K562 (cell line): ENCODE results near the gene RNF145. TPM values are rescaled to one million over a fixed set of nuclear protein-coding genes. Genes with fewer than 3 reads are reported as not detected.

Experiments used
- ATAC-seq: fragments of 200-7000 bp; cut with Tn5 transposase; 3 replicates; pipeline ENCODE4 v1.9.1; 2020; ENCODE audit warnings: moderate library complexity
- BruUV-seq: library from RNA; stranded (reverse); fragments of 400-500 nt; replicated peaks from 2 replicates; lab custom pipeline; 2021; lab: Mats Ljungman, UMichigan
- CTCF ChIA-PET: fragments of 300-600 bp; formaldehyde crosslinking; extraction: SDS; loops from one replicate; lab custom pipeline; 2021; ENCODE audit warnings: low intra/inter-chr PET ratio; lab: Yijun Ruan, JAX
- POLR2A ChIA-PET: fragments of 300-600, 350-650 bp; sonication (Branson Sonifier 250); formaldehyde crosslinking; extraction: SDS; loops from one replicate; lab custom pipeline; 2021; ENCODE audit warnings: antibody characterized with exemption, inconsistent platforms; lab: Yijun Ruan, JAX
- DNase-seq, 4 experiments: peaks; one replicate each; pipeline versions ENCODE4 v3.0.0 to v3.0.0-alpha.2; 2011 to 2018; ENCODE audit warnings: low spot score in 3 of 4, mixed read lengths in 3 of 4; ENCODE audit errors: extremely low read depth in 1 of 4
- FAIRE-seq: peaks from 2 replicates; lab custom pipeline; 2011; peaks lifted over from hg19 to GRCh38; lab: Jason Lieb, UNC
- H2AFZ ChIP-seq: 2 replicates; pipeline ENCODE4 v1.6.0; 2011; ENCODE audit warnings: low read depth, low read length, control low read depth, inconsistent platforms
- H3K27ac ChIP-seq: fragments of 200-600 bp; 3 replicates; pipeline ENCODE4 v1.8.0; 2011; ENCODE audit warnings: low read depth, mild to moderate bottlenecking, control low read depth, inconsistent platforms, low read length, moderate library complexity, mixed read lengths; ENCODE audit errors: extremely low read depth
- H3K27me3 ChIP-seq, 2 experiments: fragments of 300-600 bp in 1 of 2; 2 replicates in 1 of 2; 3 replicates in 1 of 2; pipeline versions ENCODE4 v1.6.0 to v1.8.0; 2011; ENCODE audit warnings: inconsistent platforms in 2 of 2, low read length in 2 of 2, mild to moderate bottlenecking in 1 of 2, mixed read lengths in 1 of 2, moderate library complexity in 1 of 2; ENCODE audit not compliant: control insufficient read depth in 2 of 2, insufficient read depth in 2 of 2
- H3K36me3 ChIP-seq: fragments of 300-600 bp; 3 replicates; pipeline ENCODE4 v1.8.0; 2011; ENCODE audit warnings: mild to moderate bottlenecking, low read length, inconsistent platforms; ENCODE audit not compliant: control insufficient read depth, insufficient read depth
- H3K4me1 ChIP-seq, 2 experiments: fragments of 200-600 bp in 1 of 2; replicated peaks in 1 of 2; 2 replicates in 1 of 2; 3 replicates in 1 of 2; pipeline versions ENCODE4 v1.5.1 to v1.8.0; 2011; ENCODE audit warnings: inconsistent platforms in 2 of 2, low read length in 2 of 2, mild to moderate bottlenecking in 1 of 2, mixed read lengths in 1 of 2, moderate library complexity in 1 of 2; ENCODE audit not compliant: control insufficient read depth in 2 of 2, insufficient read depth in 2 of 2
- H3K4me2 ChIP-seq: 2 replicates; pipeline ENCODE4 v1.6.1; 2011; ENCODE audit warnings: low read length, control low read depth, inconsistent platforms, mixed read lengths; ENCODE audit not compliant: insufficient read depth
- H3K4me3 ChIP-seq: fragments of 200-600 bp; sonication (generic), shearing (Covaris generic); 2 replicates; pipeline ENCODE4 v1.5.1; 2016; ENCODE audit warnings: control low read depth, inconsistent platforms
- H3K79me2 ChIP-seq: fragments of 200-600 bp; 3 replicates; pipeline ENCODE4 v1.8.0; 2011; ENCODE audit warnings: low read length, inconsistent platforms; ENCODE audit not compliant: control insufficient read depth, insufficient read depth
- H3K9ac ChIP-seq, 2 experiments: 2 replicates each; pipeline versions ENCODE4 v1.6.0 to v1.6.1; 2011; ENCODE audit warnings: low read depth in 2 of 2, low read length in 2 of 2, control low read depth in 1 of 2, inconsistent platforms in 1 of 2, mild to moderate bottlenecking in 1 of 2, mixed read lengths in 1 of 2; ENCODE audit not compliant: insufficient read depth in 1 of 2
- H3K9me1 ChIP-seq: one replicate; pipeline ENCODE4 v1.6.0; 2011; ENCODE audit warnings: inconsistent platforms, mild to moderate bottlenecking, low read length, moderate library complexity; ENCODE audit not compliant: control insufficient read depth, insufficient read depth
- H3K9me3 ChIP-seq: replicated peaks from 2 replicates; pipeline ENCODE4 v1.5.1; 2011; ENCODE audit warnings: low read depth, low read length, inconsistent platforms; ENCODE audit not compliant: control insufficient read depth, insufficient read depth
- H4K20me1 ChIP-seq: replicated peaks from 2 replicates; pipeline ENCODE4 v1.6.1; 2011; ENCODE audit warnings: low read length, inconsistent platforms, mixed read lengths; ENCODE audit not compliant: control insufficient read depth, insufficient read depth
- CC2D1A ChIP-seq: fragments of 450-650 bp; IDR thresholded peaks from 2 replicates; pipeline ENCODE4 v1.6.1; 2017; ENCODE audit warnings: mild to moderate bottlenecking
- COPS2 ChIP-seq: fragments of 450-650 bp; conservative IDR thresholded peaks from 2 replicates; pipeline ENCODE4 v1.6.1; 2016; ENCODE audit warnings: mild to moderate bottlenecking, moderate library complexity
- DMBX1 ChIP-seq: fragments of 250-450 bp; sonication (Bioruptor Pico); IDR thresholded peaks from 2 replicates; pipeline ENCODE4 v1.8.0; 2022; ENCODE audit warnings: inconsistent platforms, mild to moderate bottlenecking, moderate library complexity, borderline replicate concordance
- HDAC1 ChIP-seq, 2 experiments: fragments of 450-650 bp; IDR thresholded peaks; 2 replicates each; pipeline ENCODE4 v1.6.1; 2016 to 2017; ENCODE audit warnings: inconsistent platforms in 1 of 2, mild to moderate bottlenecking in 1 of 2, moderate library complexity in 1 of 2
- HDAC3 ChIP-seq: fragments of 450-650 bp; IDR thresholded peaks from 2 replicates; pipeline ENCODE4 v1.6.1; 2018; ENCODE audit warnings: borderline replicate concordance, mild to moderate bottlenecking, moderate library complexity; ENCODE audit not compliant: partially characterized antibody
- HOXB6 ChIP-seq: fragments of 250-450 bp; sonication (Bioruptor Pico); IDR thresholded peaks from 2 replicates; pipeline ENCODE4 v1.5.1; 2022; ENCODE audit warnings: mild to moderate bottlenecking, borderline replicate concordance
- NFYB ChIP-seq: IDR thresholded peaks from 2 replicates; pipeline ENCODE4 v1.6.1; 2011; ENCODE audit warnings: mild to moderate bottlenecking, moderate library complexity; ENCODE audit not compliant: insufficient read length; ENCODE audit errors: extremely low read depth
- SMARCA4 ChIP-seq: fragments of 450-650 bp; IDR thresholded peaks from 2 replicates; pipeline ENCODE4 v1.6.1; 2016
- WGBS: fragments of 100-300 bp; shearing (Covaris generic); methylation state at CpG from one replicate; pipeline ENCODE4 v1.1.6; 2016; ENCODE audit warnings: low coverage, mixed read lengths; ENCODE audit not compliant: insufficient coverage; ENCODE audit errors: missing lambda C conversion rate; 5-methylcytosine and 5-hydroxymethylcytosine counted together
- in situ Hi-C: fragments of 300-500 bp; cut with MboI; formaldehyde crosslinking; loops from 4 replicates; pipeline ENCODE4 v1.15.0; 2018; ENCODE audit warnings: inconsistent platforms, mixed read lengths
- intact Hi-C: fragments of 100-400 bp; cut with micrococcal nuclease; formaldehyde crosslinking; loops from 2 replicates; pipeline ENCODE4 v1.14.2; 2022
- polyA plus RNA-seq, 8 experiments: library from polyadenylated mRNA; depleted of rRNA in 4 of 8; stranded (reverse) in 5 of 8; unstranded in 3 of 8; fragments of >200 nt; fragmentation: Nextera tagmentation in 2 of 8; fragmentation: Illumina TruSeq in 1 of 8; extraction: Ambion mirVana in 2 of 8; extraction: Trizol in 1 of 8; gene quantifications; 2 replicates each; pipeline versions ENCODE4 v1.2.1 to v1.2.3, GENCODE V29; 2011 to 2014; ENCODE audit warnings: inconsistent platforms in 1 of 8, missing spikeins in 1 of 8
- total RNA-seq, 7 experiments: library from RNA; depleted of rRNA in 6 of 7; stranded (reverse); fragments of >200 nt in 6 of 7; fragmentation: Illumina TruSeq in 2 of 7; extraction: Trizol in 2 of 7; gene quantifications; 2 replicates each; pipeline versions ENCODE4 v1.2.1 to v1.2.3, GENCODE V29; 2011 to 2021; ENCODE audit warnings: low replicate concordance in 1 of 7
- TF ChIP-seq, protein P1 (sequence below): fragments of 450-650 bp; IDR thresholded peaks from 2 replicates; pipeline ENCODE4 v1.6.1; 2016; ENCODE audit warnings: mild to moderate bottlenecking, moderate library complexity

RNF145 gene
- total and polyA plus RNA-seq, 9 of the 15 experiments (the other 6 are each of a cell fraction or from before 2014, with no cell fraction given) = 13.6 to 40.7 (median 25.4) TPM

DNA sequence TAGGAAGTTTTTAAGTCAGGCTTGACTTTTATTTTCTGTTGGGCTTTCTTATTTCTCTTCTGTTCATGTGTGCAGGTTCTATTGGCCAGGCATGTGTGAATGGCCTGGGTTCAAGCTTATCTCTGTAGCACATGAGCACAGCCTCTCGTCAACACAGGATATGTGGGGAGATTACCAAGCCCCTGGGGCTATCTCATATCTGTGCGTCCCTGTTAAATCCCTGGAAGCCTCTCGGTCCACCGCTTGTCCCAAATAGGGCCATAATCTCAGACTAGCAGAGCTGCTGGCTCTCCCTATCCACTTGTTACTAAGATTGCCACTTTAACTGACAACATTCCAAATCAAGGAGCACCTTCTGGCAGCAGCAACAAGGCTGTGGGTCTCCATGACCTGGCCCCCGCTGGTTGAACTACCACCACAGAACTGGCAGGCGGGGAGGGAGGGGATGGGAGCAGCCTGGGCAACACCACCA lies 81.2 kb downstream of the RNF145 start (continued):
- TF ChIP-seq DMBX1 (CRISPR knock-in tag) (peak; percentile 94), HDAC3 (peak; percentile 76), SMARCA4 (peak; percentile 89), HDAC1 (IDR thresholded peaks at IDR 0.05) (peak in 1 of 2 experiments; percentile 84; a peak in 3 of 4 replicates), NFYB (no peak), CC2D1A (peak; percentile 94; the same call in 1 of the 2 replicates)

DNA sequence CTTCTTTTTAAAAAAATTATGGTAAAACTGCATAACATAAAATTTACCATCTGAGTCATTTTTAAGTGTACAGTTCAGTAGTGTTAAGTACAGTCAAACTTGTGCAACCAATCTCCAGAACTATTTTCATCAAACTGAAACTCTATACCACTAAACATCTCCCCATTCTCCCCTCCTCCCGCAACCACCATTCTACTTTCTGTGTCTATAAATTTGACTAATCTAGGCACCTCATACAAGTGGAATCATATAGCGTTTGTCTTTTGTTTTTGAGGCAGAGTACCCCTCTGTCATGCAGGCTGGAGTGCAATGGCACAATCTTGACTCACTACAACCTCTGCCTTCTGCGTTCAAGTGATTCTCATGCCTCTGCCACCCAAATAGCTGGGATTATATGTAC lies 85.7 kb downstream of the RNF145 start:
- 31% methylated on average over 3 of the region's 3 CpGs for WGBS
- no peaks in the 10 kb centered on the region; the same call in 1 of the 2 replicates for H3K9me3 ChIP-seq
- no peaks in the 10 kb centered on the region for H3K27me3 ChIP-seq
- H3K4me2 ChIP-seq = no peak overlapping the region
- H3K79me2 ChIP-seq = no peaks in the 10 kb centered on the region
- POLR2A ChIA-PET = no interaction called here
- BruUV-seq = no TSS peak
- CTCF ChIA-PET = no interaction called here
- H3K4me1 ChIP-seq = peaks cover 0 to 6% of the 10 kb centered on the region in 2 experiments; a peak in 3 of 5 replicates
- FAIRE-seq = no peak
- no peak overlapping the region for H3K27ac ChIP-seq
- intact Hi-C loops = no loop called here
- no peak overlapping the region for H3K9ac ChIP-seq
- ATAC-seq = no peak
- no peaks in the 10 kb centered on the region for H3K36me3 ChIP-seq
- H3K4me3 ChIP-seq = no peak overlapping the region
- no peaks in the 10 kb centered on the region for H3K9me1 ChIP-seq
- H4K20me1 ChIP-seq = no peaks in the 10 kb centered on the region
- no peak for DNase-seq
- in situ Hi-C loops = no loop called here
- H2AFZ ChIP-seq = no peak overlapping the region
- no peak for TF ChIP-seq COPS2
- TF ChIP-seq, protein P1, sequence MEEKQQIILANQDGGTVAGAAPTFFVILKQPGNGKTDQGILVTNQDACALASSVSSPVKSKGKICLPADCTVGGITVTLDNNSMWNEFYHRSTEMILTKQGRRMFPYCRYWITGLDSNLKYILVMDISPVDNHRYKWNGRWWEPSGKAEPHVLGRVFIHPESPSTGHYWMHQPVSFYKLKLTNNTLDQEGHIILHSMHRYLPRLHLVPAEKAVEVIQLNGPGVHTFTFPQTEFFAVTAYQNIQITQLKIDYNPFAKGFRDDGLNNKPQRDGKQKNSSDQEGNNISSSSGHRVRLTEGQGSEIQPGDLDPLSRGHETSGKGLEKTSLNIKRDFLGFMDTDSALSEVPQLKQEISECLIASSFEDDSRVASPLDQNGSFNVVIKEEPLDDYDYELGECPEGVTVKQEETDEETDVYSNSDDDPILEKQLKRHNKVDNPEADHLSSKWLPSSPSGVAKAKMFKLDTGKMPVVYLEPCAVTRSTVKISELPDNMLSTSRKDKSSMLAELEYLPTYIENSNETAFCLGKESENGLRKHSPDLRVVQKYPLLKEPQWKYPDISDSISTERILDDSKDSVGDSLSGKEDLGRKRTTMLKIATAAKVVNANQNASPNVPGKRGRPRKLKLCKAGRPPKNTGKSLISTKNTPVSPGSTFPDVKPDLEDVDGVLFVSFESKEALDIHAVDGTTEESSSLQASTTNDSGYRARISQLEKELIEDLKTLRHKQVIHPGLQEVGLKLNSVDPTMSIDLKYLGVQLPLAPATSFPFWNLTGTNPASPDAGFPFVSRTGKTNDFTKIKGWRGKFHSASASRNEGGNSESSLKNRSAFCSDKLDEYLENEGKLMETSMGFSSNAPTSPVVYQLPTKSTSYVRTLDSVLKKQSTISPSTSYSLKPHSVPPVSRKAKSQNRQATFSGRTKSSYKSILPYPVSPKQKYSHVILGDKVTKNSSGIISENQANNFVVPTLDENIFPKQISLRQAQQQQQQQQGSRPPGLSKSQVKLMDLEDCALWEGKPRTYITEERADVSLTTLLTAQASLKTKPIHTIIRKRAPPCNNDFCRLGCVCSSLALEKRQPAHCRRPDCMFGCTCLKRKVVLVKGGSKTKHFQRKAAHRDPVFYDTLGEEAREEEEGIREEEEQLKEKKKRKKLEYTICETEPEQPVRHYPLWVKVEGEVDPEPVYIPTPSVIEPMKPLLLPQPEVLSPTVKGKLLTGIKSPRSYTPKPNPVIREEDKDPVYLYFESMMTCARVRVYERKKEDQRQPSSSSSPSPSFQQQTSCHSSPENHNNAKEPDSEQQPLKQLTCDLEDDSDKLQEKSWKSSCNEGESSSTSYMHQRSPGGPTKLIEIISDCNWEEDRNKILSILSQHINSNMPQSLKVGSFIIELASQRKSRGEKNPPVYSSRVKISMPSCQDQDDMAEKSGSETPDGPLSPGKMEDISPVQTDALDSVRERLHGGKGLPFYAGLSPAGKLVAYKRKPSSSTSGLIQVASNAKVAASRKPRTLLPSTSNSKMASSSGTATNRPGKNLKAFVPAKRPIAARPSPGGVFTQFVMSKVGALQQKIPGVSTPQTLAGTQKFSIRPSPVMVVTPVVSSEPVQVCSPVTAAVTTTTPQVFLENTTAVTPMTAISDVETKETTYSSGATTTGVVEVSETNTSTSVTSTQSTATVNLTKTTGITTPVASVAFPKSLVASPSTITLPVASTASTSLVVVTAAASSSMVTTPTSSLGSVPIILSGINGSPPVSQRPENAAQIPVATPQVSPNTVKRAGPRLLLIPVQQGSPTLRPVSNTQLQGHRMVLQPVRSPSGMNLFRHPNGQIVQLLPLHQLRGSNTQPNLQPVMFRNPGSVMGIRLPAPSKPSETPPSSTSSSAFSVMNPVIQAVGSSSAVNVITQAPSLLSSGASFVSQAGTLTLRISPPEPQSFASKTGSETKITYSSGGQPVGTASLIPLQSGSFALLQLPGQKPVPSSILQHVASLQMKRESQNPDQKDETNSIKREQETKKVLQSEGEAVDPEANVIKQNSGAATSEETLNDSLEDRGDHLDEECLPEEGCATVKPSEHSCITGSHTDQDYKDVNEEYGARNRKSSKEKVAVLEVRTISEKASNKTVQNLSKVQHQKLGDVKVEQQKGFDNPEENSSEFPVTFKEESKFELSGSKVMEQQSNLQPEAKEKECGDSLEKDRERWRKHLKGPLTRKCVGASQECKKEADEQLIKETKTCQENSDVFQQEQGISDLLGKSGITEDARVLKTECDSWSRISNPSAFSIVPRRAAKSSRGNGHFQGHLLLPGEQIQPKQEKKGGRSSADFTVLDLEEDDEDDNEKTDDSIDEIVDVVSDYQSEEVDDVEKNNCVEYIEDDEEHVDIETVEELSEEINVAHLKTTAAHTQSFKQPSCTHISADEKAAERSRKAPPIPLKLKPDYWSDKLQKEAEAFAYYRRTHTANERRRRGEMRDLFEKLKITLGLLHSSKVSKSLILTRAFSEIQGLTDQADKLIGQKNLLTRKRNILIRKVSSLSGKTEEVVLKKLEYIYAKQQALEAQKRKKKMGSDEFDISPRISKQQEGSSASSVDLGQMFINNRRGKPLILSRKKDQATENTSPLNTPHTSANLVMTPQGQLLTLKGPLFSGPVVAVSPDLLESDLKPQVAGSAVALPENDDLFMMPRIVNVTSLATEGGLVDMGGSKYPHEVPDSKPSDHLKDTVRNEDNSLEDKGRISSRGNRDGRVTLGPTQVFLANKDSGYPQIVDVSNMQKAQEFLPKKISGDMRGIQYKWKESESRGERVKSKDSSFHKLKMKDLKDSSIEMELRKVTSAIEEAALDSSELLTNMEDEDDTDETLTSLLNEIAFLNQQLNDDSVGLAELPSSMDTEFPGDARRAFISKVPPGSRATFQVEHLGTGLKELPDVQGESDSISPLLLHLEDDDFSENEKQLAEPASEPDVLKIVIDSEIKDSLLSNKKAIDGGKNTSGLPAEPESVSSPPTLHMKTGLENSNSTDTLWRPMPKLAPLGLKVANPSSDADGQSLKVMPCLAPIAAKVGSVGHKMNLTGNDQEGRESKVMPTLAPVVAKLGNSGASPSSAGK = no peak
- no peak for TF ChIP-seq HOXB6
